ENCODE measurements around the gene ALK.

ALK gene

DNA sequence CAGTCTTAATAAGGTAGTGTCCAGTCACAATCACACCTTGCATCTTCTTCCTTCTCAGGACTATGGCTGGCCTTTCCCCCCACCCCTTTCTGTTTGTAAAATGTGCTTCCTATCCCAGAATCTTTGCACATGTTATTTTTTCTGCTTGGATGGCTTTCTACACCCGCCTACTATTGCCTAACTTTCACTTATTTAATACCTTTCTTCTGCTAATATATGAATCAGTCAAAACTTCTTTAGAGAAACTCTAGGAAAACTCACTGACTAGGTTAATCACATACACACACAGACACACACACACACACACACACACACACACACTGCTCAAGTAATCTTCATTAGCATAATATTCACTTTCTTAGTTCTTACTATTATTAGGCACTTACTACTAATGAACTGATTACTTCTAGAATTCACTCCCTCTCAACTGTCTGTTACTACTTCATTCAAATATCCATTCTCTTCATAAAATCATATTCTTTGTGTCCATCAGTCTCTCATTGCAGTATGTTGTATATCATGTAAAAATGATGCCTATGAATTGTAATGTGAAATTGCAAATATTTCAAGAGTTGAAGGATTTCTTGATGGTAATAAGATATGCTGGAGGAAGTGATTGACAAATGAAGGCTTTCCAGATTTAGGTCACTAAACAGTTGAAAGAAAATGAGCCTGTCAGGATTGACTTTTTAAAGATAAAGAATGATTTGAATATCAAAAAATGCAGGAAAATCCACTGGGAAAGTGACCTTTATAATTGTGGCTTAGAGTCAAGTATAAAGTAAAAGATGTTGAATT lies 754.9 kb downstream of the ALK start:
- no peaks in the 10 kb centered on the region for H3K9me3 ChIP-seq (ENCODE audit: low read depth, low read length)
- peak overlapping the region; percentile 28 for H3K4me3 ChIP-seq
- peak overlapping the region; percentile 75 for H3K27ac ChIP-seq
- no peak for DNase-seq (ENCODE audit: low read depth, low spot score)
- H3K36me3 ChIP-seq (ENCODE audit: insufficient read depth, low read length), result peaks cover 16% of the 10 kb centered on the region
- TF ChIP-seq FOXP2 (optimal IDR thresholded peaks at IDR 0.05; ENCODE audit: control extremely low read depth, extremely low read length, insufficient read depth), result no peak
- TF ChIP-seq EZH2 (IDR thresholded peaks at IDR 0.05), result no peak
- TF ChIP-seq POLR2AphosphoS5 (IDR thresholded peaks at IDR 0.05; ENCODE audit: borderline replicate concordance, low read depth, low read length), result no peak
- H3K9ac ChIP-seq (ENCODE audit: insufficient read length), result peak overlapping the region; percentile 25

DNA sequence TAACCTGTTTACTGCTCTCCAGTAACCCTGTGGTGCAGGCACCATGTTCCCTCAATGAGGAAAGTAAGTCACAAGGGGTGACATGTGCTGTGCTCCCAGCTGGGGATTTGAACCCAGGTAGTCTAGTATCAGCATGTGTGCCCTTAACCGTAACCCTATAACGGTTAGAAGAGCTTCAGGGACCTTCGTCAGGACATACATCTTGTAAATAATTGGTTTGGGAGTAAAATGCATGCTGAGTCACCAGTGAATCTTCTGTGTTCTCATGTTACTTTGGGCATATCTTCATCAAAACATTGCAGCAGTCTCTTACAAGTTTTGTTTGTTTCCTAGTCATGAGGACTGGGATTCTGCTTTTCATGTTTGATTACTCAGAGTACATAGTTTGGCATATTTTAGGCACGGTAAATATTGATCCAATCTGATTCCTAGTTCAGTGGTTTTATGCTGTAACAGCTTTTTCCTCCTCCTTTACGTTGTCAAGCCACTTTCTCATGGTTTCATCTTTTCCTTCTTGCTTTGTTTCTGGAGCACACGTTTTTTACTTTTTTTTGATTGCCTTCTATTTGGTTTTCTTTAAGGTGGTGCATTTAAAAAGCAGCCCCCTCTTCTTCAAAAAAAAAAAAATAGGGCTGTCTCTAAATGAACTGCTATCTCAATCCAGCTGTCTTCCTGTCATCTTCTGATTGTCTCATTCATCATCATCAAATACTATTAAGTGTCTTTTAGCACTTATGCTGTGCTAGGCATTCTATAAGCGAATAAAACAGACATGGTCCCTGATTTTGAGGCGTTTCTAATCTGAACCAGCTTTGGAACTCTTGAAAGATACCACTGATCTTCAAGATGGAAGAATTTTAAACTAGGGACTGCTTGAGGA lies 755.8 kb downstream of the ALK start:
- TF ChIP-seq FOXP2 (optimal IDR thresholded peaks at IDR 0.05; ENCODE audit: control extremely low read depth, extremely low read length, insufficient read depth), result no peak
- no peak for TF ChIP-seq POLR2AphosphoS5 (IDR thresholded peaks at IDR 0.05; ENCODE audit: borderline replicate concordance, low read depth, low read length)
- no peak for TF ChIP-seq EZH2 (IDR thresholded peaks at IDR 0.05)
- no peak for DNase-seq (ENCODE audit: low read depth, low spot score)
- peak overlapping the region; percentile 75 for H3K27ac ChIP-seq
- H3K9ac ChIP-seq (ENCODE audit: insufficient read length), result peak overlapping the region; percentile 25
- peaks cover 16% of the 10 kb centered on the region for H3K36me3 ChIP-seq (ENCODE audit: insufficient read depth, low read length)
- H3K4me3 ChIP-seq, result peak overlapping the region; percentile 28
- H3K9me3 ChIP-seq (ENCODE audit: low read depth, low read length), result no peaks in the 10 kb centered on the region

DNA sequence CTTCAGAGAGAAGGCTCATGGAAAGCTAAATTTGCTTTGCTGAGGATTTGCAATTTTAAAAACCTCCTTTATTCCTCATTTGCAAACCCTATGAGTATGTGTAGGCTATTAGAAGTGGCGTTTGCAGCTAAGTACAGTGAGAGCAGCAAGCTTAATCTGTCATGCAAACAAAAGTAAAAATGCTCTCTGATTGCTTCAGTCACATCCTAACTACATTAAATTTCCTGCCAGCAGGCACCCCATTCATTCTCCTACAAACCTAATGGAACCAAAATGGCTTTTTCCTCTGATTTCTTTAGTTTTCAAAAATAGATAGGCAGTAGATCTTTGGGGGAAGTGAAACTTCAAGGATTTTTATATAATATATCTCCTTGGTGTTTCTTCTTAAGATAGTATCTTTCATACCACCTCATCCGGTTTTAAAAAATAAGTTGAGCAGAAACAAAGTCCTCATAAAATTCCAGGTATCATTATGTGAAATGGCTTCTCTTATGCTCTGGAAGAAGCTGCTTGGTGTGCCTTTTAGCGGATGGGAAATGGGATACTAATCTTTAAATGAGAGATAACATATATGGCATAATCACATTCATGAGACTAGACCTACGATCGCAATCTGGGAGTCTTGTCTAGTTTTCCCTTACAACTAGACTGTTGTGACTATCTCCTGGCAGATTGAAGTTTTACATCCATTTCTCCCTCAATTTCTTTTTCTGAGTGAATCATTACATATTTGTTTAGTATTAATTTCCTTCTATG lies 757.1 kb downstream of the ALK start:
- no peak overlapping the region for H3K9ac ChIP-seq (ENCODE audit: insufficient read length)
- H3K4me3 ChIP-seq, result no peak overlapping the region
- H3K9me3 ChIP-seq (ENCODE audit: low read depth, low read length), result no peaks in the 10 kb centered on the region
- peak overlapping the region; percentile 60 for H3K27ac ChIP-seq
- TF ChIP-seq POLR2AphosphoS5 (IDR thresholded peaks at IDR 0.05; ENCODE audit: borderline replicate concordance, low read depth, low read length) (no peak), EZH2 (IDR thresholded peaks at IDR 0.05) (no peak), FOXP2 (optimal IDR thresholded peaks at IDR 0.05; ENCODE audit: control extremely low read depth, extremely low read length, insufficient read depth) (no peak)
- DNase-seq (ENCODE audit: low read depth, low spot score), result no peak
- H3K36me3 ChIP-seq (ENCODE audit: insufficient read depth, low read length), result peaks cover 14% of the 10 kb centered on the region

DNA sequence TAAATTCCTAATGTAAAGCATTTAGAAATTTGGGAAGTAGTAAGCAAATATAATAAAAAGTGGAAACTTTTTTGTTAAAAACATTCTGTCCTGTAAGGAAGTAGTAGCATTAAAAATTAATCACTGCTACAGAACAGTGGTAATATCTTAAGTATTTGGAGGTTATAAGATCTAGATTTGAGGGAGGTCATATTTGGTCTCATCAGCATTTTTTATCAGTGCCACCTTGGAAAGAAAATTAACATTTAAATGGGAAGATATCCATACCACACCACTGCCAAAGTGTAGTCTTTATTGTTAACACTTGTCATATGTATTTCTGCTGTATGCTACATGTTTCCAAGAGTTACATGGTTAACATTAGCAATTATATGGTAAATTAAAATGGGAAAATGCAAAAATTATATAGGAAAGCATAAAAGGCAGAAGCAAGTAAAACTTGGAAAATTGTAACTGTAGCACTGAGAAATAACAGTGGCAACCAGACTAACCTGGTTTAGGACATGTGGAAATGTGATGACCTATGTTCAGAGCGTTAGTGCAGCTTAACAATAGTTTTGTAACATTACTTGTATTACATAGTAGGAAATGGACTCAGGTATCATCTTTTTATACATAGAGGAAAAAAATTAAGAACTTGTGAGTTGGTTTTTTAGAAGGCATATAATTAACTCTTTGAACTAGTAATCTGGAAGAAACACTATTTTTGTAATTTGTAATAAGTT lies 759.0 kb downstream of the ALK start:
- TF ChIP-seq POLR2AphosphoS5 (IDR thresholded peaks at IDR 0.05; ENCODE audit: borderline replicate concordance, low read depth, low read length) (no peak), EZH2 (IDR thresholded peaks at IDR 0.05) (no peak), FOXP2 (optimal IDR thresholded peaks at IDR 0.05; ENCODE audit: control extremely low read depth, extremely low read length, insufficient read depth) (no peak)
- Histone ChIP-seq H3K4me3 (no peak overlapping the region), H3K9me3 (ENCODE audit: low read depth, low read length) (no peaks in the 10 kb centered on the region), H3K27ac (0 out of 2 replicates have a peak overlapping the region, but pooled peaks have one; percentile 16), H3K9ac (ENCODE audit: insufficient read length) (no peak overlapping the region), H3K36me3 (ENCODE audit: insufficient read depth, low read length) (peaks cover 6% of the 10 kb centered on the region; the same call in 1 of the 2 replicates)
- DNase-seq (ENCODE audit: low read depth, low spot score), result no peak

DNA sequence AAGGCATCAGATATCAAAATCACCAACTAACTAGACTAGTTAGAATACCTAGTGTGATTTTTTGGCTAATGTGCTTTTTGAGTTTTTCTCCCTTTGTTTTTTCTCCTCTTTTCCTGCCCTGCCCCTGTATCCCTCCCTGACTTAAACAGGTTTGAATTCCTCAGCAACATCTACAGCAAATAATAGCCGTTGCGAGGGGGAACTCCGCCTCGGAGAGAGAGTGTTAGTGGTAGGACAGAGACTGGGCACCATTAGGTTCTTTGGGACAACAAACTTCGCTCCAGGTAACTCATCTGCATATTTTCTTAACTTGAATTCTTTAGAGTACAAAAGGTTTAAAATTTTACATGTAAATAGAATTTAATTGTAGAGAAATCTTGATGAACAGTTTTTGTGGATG lies 761.2 kb downstream of the ALK start:
- Histone ChIP-seq H3K36me3 (ENCODE audit: insufficient read depth, low read length) (peaks cover 6% of the 10 kb centered on the region; the same call in 1 of the 2 replicates), H3K4me3 (no peak overlapping the region), H3K9ac (ENCODE audit: insufficient read length) (no peak overlapping the region), H3K27ac (no peak overlapping the region), H3K9me3 (ENCODE audit: low read depth, low read length) (no peaks in the 10 kb centered on the region)
- TF ChIP-seq POLR2AphosphoS5 (IDR thresholded peaks at IDR 0.05; ENCODE audit: borderline replicate concordance, low read depth, low read length) (no peak), FOXP2 (optimal IDR thresholded peaks at IDR 0.05; ENCODE audit: control extremely low read depth, extremely low read length, insufficient read depth) (no peak), EZH2 (IDR thresholded peaks at IDR 0.05) (no peak)
- DNase-seq (ENCODE audit: low read depth, low spot score), result no peak

DNA sequence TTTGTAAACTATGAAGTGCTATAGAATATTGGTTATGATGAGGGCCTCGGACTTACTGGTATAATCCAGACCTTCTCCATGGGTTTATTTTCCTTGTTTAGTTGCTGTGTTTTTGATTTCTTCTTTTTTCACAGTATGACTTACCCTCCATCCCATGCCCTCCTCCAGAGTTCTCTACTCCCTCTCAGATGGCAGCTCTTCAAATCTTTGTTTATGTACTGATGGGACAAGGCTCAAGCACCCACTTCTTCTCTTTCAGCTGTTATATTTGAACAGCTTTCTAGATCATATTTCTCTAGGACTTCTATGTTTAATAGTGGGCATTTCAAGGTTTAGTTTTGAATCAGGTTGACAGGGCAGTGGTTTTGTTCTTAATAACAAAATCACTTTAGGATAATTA lies 762.3 kb downstream of the ALK start:
- TF ChIP-seq FOXP2 (optimal IDR thresholded peaks at IDR 0.05; ENCODE audit: control extremely low read depth, extremely low read length, insufficient read depth), result no peak
- TF ChIP-seq POLR2AphosphoS5 (IDR thresholded peaks at IDR 0.05; ENCODE audit: borderline replicate concordance, low read depth, low read length), result no peak
- no peak for TF ChIP-seq EZH2 (IDR thresholded peaks at IDR 0.05)
- Histone ChIP-seq H3K9ac (ENCODE audit: insufficient read length) (no peak overlapping the region), H3K4me3 (no peak overlapping the region), H3K27ac (no peak overlapping the region), H3K9me3 (ENCODE audit: low read depth, low read length) (no peaks in the 10 kb centered on the region), H3K36me3 (ENCODE audit: insufficient read depth, low read length) (peaks cover 13% of the 10 kb centered on the region; the same call in 1 of the 2 replicates)
- no peak for DNase-seq (ENCODE audit: low read depth, low spot score)

DNA sequence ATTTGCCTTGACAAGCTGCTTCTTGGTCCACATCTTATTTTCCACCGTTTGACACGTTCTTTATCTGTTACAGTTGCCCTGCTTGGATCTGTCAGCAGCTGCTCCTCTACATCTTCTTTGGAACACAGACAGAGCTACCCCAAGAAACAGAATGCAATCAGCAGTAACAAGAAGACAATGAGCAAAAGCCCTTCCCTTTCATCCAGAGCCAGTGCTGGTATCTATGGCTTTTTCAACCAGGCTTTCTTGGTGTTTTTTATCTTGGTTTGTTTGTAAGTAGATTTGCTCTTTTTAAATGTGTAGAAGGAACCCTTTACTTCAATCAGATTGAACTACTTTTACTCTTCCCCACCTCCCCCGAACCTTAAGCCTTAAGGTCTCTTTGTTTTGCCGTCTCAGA lies 764.3 kb downstream of the ALK start:
- no peak for TF ChIP-seq FOXP2 (optimal IDR thresholded peaks at IDR 0.05; ENCODE audit: control extremely low read depth, extremely low read length, insufficient read depth)
- no peak for TF ChIP-seq EZH2 (IDR thresholded peaks at IDR 0.05)
- no peak for TF ChIP-seq POLR2AphosphoS5 (IDR thresholded peaks at IDR 0.05; ENCODE audit: borderline replicate concordance, low read depth, low read length)
- H3K4me3 ChIP-seq, result no peak overlapping the region
- H3K9me3 ChIP-seq (ENCODE audit: low read depth, low read length), result no peaks in the 10 kb centered on the region
- DNase-seq (ENCODE audit: low read depth, low spot score), result no peak
- no peak overlapping the region for H3K9ac ChIP-seq (ENCODE audit: insufficient read length)
- peaks cover 27% of the 10 kb centered on the region for H3K36me3 ChIP-seq (ENCODE audit: insufficient read depth, low read length)
- no peak overlapping the region for H3K27ac ChIP-seq
